Measurements from ENCODE around the gene UTRN.

UTRN gene

DNA sequence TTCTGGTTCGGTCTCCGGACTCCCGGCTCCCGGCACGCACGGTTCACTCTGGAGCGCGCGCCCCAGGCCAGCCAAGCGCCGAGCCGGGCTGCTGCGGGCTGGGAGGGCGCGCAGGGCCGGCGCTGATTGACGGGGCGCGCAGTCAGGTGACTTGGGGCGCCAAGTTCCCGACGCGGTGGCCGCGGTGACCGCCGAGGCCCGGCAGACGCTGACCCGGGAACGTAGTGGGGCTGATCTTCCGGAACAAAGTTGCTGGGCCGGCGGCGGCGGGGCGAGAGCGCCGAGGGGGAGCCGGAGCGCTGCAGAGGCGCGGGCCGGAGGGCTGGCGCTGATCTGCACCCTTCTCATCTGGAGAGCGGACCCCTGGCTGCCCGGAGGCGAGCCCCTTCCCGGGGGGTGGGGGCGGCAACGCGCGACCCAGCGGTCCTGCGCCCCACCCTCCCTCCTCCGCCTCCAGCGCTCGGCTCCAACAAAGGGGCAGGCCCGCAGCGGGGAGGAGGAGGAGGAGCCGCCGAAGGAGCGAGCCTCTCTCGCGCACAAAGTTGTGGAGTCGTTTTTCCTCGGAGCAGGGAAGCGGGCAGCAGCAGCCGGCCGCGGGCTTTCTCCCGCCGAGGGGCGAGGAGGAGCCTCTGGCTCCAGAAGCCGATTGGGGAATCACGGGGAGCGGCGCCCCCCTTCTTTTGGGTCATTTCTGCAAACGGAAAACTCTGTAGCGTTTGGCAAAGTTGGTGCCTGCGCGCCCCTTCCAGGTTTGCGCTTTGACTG, at the start of gene UTRN:
Gene UTRN, plus strand, starts transcription at position 553 of the 765 bp plus-strand sequence. CDS start 6,494 bp downstream, outside the sequence.
- peak; percentile 19 to 87 (median 44) for DNase-seq
- intact Hi-C loops (cut with DNase I): no loop called here

DNA sequence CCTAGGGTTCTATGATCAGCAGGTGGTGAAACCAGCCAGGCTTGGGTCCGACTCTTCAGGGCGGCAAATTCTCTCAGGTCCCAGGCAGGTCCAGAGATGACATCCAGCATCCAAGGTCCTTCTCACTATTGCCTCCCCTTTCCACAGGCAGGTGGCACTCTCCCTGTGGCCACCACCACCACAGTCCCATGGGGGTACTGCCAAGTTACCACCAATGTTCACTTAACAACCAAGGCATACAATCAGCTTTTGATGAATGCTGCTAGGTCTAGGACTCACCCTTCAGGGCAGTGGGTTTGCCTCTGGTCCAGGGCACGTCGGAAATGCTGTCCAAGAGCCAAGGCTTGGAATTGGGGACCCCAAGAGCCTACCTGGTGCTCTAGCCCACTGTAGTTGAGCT, 40.4 kb upstream of the UTRN start:
- intact Hi-C loops (cut with DNase I): no loop called here

DNA sequence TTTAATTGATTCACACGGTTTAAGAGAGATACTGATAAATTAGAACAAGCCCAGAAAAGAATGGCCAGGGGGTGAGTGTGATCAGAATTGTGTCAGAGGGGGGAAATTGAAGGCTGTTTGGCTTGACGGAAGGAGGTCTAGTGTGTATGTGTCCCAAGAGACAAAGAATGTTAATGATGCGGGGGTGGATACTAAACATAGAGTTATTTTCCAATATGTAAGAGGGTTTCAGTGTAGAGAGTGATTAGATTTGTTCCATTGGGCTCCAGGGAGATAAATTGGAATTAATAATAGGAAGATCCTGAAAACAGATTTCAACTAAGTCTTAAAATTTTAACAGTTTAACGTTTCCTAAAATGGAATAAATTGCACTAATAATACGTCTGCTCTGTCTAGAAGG, 38.1 kb upstream of the UTRN start:
- intact Hi-C loops (cut with DNase I): no loop called here
- DNase-seq: no peak

More for the DNA sequence above, 40.4 kb upstream of the UTRN start:
- DNase-seq: no peak

DNA sequence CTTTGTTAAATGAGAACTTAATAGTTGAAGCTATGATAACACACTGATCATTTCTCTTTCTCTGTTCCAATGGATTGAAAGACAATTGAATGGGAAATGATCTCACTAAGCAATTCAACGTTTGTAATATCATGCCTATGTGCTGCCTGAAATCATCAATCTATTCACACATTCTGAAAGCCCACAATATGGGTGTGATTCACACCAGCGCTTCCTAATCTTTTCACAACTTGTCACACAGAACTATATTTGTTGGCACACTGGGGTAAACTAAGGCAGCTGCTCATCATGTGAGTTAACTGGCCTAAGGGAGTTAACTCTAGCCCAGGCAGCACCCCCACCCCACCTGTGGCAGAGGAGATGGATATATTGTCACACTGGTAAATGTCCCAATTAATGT, 37.1 kb upstream of the UTRN start:
- intact Hi-C loops (cut with DNase I): no loop called here
- DNase-seq: no peak

DNA sequence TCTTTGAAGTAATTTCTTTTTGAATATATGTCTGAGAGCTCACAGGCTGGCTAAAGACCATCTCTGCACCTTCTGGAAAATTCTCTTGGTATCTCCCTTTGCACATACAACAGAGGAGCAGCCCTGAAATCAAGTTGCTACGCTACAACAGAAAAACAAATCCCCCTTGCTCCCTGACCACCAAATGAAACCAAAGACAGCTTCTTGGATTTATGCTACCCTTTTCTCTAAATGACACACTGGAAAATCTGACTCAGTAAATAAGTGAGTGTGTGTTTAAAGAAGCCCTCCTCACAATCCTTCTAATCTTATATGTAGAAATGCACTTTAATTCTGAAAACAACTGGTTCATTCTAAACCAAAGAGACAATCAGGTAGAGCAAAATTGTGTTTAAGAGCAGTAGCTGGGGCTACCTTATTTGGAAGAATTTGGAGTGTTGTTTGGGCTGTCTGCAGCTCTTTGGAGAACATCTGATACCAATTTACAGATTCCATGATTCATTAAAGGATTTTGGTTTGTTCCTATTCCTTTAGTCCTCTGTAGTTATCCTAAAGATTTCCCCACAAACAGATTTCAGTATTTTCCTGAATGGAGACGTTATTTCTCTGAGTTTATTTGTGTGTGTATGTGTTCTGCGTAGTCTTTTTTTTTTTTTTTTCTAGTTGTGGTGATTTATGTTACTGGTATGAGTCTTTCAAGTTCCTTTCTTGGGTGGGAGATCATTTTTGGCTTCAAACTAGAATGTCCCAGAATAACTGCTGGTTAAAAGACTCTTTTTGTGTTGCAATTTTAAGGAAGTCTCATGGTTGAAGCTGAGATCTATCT, 36.4 kb upstream of the UTRN start:
- intact Hi-C loops (cut with DNase I): no loop called here
- DNase-seq: no peak

DNA sequence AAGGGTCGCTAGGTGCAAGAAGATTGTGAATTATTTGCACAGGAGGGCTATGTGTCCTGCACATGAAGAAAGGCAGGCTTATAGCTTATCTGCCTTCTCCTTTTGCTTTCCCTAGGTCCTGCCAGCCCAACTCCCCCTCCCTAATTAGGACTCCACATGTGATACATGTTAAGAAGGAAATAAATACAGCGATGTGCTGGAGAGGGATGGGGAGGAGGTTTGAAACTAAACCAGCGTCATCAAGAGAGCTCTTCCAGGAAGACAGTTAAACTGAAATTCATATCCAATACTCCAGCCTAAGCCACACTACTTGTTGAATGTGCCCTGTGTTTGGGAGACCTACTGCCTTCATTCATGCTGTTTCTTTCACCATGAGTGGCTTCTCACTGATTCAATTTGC, 34.9 kb upstream of the UTRN start:
- intact Hi-C loops (cut with DNase I): no loop called here
- DNase-seq: no peak

DNA sequence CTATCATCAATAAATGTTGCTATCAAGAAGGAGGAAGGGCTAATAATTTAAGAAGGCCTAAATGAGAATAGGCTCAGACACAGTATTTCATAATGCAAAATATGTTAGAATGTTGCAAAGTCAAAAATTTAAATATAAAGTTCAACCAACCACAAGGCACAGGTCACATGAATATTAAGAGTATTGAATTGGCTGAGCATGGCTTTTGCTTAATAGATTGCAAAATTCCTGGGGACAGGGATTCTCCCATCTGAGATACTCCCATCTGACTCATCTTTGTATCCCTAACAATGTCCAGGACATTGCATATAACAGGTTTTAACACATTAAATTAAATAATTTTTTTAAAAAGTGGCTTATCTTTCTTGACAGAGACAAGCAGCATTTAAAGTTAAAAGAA, 32.9 kb upstream of the UTRN start:
- intact Hi-C loops (cut with DNase I): no loop called here
- no peak for DNase-seq

DNA sequence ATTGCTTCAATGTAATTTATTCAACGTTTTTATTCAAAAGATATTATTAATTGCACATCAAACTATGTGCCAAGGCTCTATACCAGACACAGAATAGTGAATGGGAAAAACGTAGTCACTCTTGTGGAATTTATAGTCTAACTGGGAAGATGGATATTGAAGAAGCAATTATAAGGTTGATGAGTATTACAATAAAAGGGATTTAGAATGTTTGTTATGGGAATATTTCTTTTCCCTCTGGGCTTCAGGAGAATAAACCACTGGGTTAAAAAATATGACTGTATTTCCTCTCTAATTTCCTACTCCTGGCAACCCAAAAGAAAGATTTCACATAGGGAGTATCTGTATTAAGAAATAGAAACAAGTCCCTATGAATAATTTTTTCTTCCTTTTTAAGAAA, 25.1 kb upstream of the UTRN start:
- intact Hi-C loops (cut with DNase I): no loop called here
- no peak for DNase-seq

DNA sequence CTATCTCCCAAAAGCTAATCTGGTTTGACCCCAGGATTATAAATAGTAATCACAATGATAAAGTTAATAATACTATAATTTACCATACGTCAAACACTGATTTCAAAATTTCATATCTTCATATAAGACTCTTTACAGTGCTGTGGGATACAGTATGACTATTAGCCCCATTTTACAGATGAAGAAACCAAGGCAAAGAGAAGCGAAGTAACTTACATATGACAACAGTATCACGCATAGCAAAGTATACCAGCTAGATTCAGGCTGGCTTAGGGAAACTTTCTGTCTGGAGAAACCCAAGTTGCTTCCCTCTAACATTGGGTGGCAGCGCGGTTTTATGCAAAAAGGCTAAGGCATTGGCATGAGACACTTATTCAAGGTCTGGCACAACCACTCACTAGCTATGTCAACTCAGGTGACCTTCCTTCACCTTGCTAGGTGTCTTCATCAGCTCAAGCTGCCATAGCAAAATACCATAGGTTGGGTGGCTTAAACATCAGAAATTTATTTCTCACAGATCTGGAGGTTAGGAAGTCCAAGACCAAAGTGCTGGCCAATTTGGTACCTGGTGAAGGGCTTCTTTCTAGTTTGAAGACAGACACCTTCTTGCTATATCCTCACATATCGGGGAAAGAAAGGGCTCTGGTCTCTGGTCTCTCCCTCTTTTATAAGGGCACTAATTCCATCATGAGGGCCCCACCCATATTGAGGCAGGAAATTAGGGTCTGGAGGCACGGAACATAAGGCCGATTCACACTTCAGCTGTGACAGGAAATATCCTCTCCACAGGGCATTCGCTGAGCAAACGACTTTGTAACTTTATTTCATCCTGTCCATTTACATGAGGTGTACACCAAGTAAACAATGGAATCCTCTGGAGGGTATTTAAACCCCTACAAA, 22.4 kb upstream of the UTRN start:
- intact Hi-C loops (cut with DNase I): no loop called here
- DNase-seq: no peak

DNA sequence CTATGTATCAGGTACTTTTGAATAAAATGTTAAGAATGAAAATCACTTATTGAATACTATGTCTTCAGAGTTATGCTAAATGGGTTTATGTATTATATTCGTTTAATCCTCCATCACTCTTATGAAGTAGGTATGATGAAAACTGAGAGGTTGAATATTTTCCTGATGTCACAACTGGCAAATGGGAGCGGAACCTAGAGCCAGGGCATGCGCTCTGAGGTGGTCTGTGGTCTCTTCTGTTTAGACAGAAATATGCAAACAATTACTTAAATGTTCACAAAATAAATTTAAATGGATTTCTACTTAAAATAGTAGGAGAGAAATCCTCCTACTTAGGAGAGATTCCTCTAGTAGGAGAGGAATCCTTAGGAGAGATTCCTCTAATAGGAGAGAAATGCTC, 21.3 kb upstream of the UTRN start:
- DNase-seq: no peak
- intact Hi-C loops (cut with DNase I): no loop called here

DNA sequence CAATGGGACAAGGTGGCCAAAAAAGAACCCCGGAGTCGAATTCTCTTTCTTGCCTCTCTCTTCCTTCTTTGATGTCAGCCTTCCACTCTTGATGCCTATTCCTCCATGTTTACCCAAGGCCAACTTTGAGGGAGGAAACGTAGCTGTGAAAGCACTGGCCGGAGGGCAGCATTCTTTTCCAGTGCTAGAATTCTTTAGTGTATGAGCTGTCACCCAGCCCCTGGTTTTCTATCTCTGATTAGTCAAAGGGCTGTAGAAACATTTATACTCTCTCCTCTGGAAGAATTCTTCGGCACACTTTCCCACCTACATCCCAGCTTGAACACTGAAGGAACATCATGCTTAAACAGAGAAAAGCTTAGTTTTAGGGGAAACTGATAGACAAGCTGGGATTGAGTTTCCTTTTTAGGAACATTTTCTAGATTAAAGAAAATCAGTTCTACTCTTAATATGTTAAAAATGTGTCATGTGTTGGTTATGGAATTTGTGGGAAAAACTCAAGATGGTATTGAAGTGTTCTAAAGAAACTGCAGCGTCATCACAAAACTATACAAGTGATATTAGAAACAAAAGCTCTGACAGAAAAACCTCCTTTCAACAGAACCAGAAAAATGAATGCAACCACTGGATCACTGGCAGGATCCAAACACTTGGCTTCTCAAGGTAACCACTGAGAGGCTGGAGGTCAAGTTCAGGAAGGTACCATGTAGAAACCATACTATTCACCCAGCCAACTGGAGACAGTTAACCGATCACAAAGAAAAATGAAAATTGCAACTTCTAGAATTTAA, 20.7 kb upstream of the UTRN start:
- no peak for DNase-seq

DNA sequence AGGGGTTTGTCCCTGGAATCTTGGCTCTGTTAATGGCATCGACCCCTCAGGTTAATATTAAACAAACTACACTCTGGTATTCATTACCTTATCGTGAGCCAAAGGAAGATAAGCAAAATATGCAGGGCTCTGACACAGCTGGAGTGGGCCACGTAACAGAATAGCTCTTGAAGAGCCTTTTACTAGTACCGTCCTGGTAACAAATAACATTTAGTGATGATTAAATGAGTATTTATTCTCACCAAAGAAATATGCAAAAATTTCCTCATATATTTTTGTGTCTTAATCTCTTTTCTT, 20.1 kb upstream of the UTRN start:
- intact Hi-C loops (cut with DNase I): no loop called here
- no peak for DNase-seq

More for the DNA sequence above, 20.7 kb upstream of the UTRN start:
- intact Hi-C loops (cut with DNase I): no loop called here

DNA sequence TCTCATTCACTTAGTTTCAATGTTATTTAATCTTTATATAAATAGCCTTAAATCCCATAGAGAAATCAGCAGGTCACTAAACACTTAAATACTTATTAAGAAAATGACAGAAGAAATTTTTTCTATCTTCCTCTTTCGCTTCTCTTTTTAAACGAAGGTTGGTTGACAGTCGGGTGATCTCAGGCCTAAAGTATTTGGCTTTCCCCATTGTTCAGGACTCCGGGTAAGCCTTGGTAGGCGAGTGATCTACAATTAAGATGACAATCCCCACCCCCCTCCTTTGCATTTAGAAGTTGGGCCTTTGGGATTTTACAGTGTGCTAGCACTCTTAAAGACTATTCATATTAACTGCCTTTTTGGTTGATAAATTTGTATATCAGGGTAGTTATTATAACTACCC, 19.7 kb upstream of the UTRN start:
- intact Hi-C loops (cut with DNase I): no loop called here
- no peak for DNase-seq

DNA sequence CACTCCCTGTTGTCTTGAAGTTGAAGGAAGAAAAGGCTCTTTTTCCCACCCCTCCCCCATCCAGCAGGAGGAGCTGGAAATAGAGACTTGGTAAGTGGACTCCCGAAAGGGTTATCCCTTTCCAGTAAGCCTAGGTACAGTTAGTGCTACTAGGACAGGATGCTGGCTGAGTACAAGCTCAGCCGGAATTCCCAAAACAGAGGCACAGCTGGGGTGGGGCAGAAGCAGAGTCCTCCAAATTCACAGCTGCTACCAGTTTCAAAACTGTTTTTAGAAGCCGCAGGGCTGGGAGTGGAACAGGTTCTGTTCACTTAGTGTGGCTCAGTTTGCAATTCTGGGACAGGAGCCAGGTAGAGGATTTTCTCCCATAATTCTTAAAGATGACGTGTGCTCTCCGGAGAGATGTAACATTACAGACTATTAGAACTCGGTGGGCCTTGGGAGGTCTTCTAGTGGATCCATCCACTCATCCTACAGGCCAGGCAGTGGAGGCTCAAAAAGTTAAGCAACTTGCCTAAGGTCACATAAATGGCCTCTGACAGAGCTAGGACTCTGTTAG, 19.0 kb upstream of the UTRN start:
- intact Hi-C loops (cut with DNase I): no loop called here
- peak in 2 of 10 donors; percentile 8 to 72 for DNase-seq

DNA sequence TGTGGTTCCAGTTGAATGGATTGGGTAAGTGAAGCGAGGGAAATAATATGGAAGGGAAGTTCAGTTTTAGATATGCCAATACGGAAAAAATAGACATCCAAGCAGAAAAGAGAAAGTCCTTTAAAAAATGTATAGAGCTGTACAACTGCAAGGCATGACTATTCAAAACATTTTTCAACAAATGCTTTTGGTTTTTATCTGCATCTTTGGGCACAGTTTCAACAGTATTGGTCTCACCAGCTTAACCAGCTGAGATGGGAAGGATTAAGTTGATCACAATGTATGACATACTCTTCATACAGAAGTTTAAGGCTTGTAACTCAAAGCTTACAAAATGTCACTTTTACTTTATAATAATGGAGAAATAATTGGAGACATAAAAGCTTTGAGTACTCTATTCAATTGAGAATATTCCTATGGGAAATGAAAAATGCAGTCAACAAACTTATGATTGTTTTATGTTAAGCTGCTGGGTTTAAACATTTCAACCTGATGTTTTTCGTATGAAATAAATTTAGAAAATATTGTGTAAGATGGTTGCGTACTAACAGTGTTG, 16.3 kb upstream of the UTRN start:
- DNase-seq: no peak
- intact Hi-C loops (cut with DNase I): no loop called here

DNA sequence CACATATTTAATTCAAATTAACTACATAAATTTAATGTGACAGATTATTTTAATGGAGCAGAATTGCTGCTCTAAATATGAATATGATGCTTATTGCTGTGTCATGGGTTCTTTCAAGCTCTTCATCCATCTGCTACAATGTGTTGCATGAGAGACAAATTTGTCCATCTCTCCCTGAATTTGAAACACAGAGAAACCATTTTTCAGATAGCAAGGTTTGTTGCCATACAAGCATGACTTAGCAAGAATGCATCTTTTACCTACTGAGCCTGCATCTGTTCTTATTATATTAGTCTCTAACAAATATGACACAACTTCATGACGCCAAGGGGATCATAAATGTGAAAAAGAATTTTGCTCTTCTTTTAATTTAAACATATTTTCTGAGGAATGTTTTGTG, 8.0 kb upstream of the UTRN start:
- intact Hi-C loops (cut with DNase I): no loop called here
- no peak for DNase-seq

DNA sequence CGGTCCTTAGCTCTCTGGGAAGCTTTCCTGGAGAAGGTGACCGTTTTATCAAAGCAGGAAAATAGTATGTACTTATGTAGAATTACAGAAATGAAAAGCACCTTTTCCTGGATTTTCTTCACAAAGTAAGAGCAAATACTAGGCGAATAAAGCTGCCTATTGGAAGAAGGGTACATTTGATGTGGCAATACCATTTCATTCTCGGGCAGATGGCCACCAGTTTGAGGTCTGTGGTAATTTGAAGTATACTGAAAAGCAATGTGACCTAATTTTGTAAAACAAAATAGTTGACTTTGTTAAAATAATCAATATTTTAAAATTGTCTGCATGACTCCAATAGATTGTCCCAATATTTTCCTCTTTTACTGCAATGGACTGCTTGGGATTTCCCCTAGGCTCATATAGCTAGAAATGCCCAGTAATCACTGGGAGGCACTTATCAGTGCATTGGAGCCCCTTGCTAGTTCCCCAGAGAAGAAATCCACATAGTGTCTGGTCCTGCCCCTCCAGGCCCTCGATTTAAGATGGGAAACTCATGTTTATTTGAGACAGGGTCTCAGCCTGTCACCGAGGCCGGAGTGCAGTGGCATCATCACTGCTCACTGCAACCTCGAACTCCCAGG, 7.4 kb upstream of the UTRN start:
- intact Hi-C loops (cut with DNase I): no loop called here

DNA sequence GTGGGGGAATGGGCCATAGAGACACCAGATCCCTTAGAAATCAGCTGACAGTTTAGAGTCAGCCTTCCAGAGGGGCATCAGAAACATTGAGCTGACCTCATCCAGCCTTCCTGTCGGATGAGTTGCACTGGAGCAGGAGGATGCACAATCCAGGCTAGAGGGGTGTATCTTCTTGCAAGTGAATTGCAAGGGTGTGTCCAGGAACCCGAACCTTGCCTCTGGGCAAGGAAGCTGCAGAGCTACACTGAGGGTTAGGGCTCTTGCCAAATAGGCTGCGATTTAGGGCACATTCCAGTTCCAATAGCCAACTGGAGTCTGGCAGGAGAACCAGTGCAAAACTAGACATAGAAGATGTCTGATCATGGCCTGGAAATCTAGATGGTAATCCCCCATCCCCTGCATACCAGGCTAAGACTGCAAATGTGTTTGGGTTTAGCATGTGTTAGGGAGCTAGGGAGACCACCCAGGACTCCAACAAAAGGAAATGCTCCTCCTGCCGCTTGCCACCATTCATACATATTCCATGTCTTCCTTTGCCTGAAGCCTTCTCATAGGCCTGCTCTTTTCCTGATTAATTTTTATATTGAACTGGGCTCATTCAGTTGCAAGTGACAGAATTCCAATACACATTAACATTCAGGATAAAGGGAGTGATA, 6.3 kb upstream of the UTRN start:
- intact Hi-C loops (cut with DNase I): no loop called here
- no peak for DNase-seq

More for the DNA sequence above, 7.4 kb upstream of the UTRN start:
- DNase-seq: no peak
